SJCRH30 (cell line): Measurements from ENCODE around the gene BBS9. TPM values are rescaled to one million over a fixed set of nuclear protein-coding genes. Genes with fewer than 3 reads are reported as not detected.

Experiments used
- DNase-seq, 2 experiments: peaks; one replicate each; pipeline ENCODE4 v3.0.0-alpha.2; 2015 to 2020
- H3K27ac ChIP-seq: fragments of 250-450 bp; sonication (Bioruptor Pico); 2 replicates; pipeline ENCODE4 v1.5.1; 2020; ENCODE audit warnings: mild to moderate bottlenecking, moderate library complexity
- H3K27me3 ChIP-seq: fragments of 250-450 bp; sonication (Bioruptor Pico); 2 replicates; pipeline ENCODE4 v1.5.1; 2020; ENCODE audit warnings: mild to moderate bottlenecking, moderate library complexity
- H3K36me3 ChIP-seq: fragments of 250-450 bp; sonication (Bioruptor Pico); 2 replicates; pipeline ENCODE4 v1.5.1; 2020; ENCODE audit warnings: mild to moderate bottlenecking, moderate library complexity
- H3K4me1 ChIP-seq: fragments of 250-450 bp; sonication (Bioruptor Pico); 2 replicates; pipeline ENCODE4 v1.5.1; 2020; ENCODE audit warnings: mild to moderate bottlenecking, moderate library complexity
- H3K4me3 ChIP-seq: fragments of 250-450 bp; sonication (Bioruptor Pico); 2 replicates; pipeline ENCODE4 v1.5.1; 2020; ENCODE audit warnings: mild to moderate bottlenecking, moderate library complexity
- H3K9me3 ChIP-seq: fragments of 250-450 bp; sonication (Bioruptor Pico); replicated peaks from 2 replicates; pipeline ENCODE4 v1.5.1; 2020; ENCODE audit warnings: mild to moderate bottlenecking, moderate library complexity
- total RNA-seq: library from RNA; depleted of rRNA; stranded (reverse); fragments of >200 nt; shearing (Covaris generic); gene quantifications from 2 replicates; pipeline ENCODE4 v1.2.3, GENCODE V29; 2014; rRNA removed

The BBS9 gene
- total RNA-seq, 1 experiment from 2014 or later, result 9.3 TPM

GRCh38 chr7:33640741-33641140 is 511.4 kb downstream of the BBS9 start:
- Histone ChIP-seq H3K36me3 (no peaks in the 10 kb centered on the region), H3K9me3 (no peaks in the 10 kb centered on the region; the same call in 1 of the 2 replicates), H3K4me1 (peaks cover 14% of the 10 kb centered on the region), H3K4me3 (no peak overlapping the region), H3K27ac (no peak overlapping the region), H3K27me3 (no peaks in the 10 kb centered on the region)
- no peak for DNase-seq

GRCh38 chr7:33642312-33642711 is 512.9 kb downstream of the BBS9 start:
- Histone ChIP-seq H3K36me3 (no peaks in the 10 kb centered on the region), H3K27ac (no peak overlapping the region), H3K4me1 (peaks cover 19% of the 10 kb centered on the region), H3K4me3 (no peak overlapping the region), H3K27me3 (no peaks in the 10 kb centered on the region), H3K9me3 (no peaks in the 10 kb centered on the region; the same call in 1 of the 2 replicates)
- no peak for DNase-seq

GRCh38 chr7:33643530-33643929 is 514.2 kb downstream of the BBS9 start:
- DNase-seq, result no peak
- Histone ChIP-seq H3K4me1 (peaks cover 19% of the 10 kb centered on the region), H3K36me3 (no peaks in the 10 kb centered on the region), H3K27me3 (no peaks in the 10 kb centered on the region), H3K27ac (no peak overlapping the region), H3K4me3 (no peak overlapping the region), H3K9me3 (no peaks in the 10 kb centered on the region)

- Histone ChIP-seq H3K9me3 (no peaks in the 10 kb centered on the region), H3K4me3 (no peak overlapping the region), H3K4me1 (peaks cover 19% of the 10 kb centered on the region), H3K36me3 (no peaks in the 10 kb centered on the region), H3K27ac (peak overlapping the region; percentile 46), H3K27me3 (no peaks in the 10 kb centered on the region)
- no peak for DNase-seq
Observed at GRCh38 chr7:33644489-33644888, 515.1 kb downstream of the BBS9 start.

GRCh38 chr7:33645104-33645503 is 515.7 kb downstream of the BBS9 start:
- Histone ChIP-seq H3K4me3 (no peak overlapping the region), H3K27ac (peak overlapping the region; percentile 46), H3K4me1 (peaks cover 19% of the 10 kb centered on the region), H3K27me3 (no peaks in the 10 kb centered on the region), H3K9me3 (no peaks in the 10 kb centered on the region), H3K36me3 (no peaks in the 10 kb centered on the region)
- DNase-seq, result peak; percentile 35 to 78

- no peak overlapping the region for H3K4me3 ChIP-seq
- no peaks in the 10 kb centered on the region for H3K9me3 ChIP-seq
- DNase-seq, result no peak
- H3K27me3 ChIP-seq, result no peaks in the 10 kb centered on the region
- H3K36me3 ChIP-seq, result no peaks in the 10 kb centered on the region
- H3K27ac ChIP-seq, result no peak overlapping the region
- peaks cover 19% of the 10 kb centered on the region for H3K4me1 ChIP-seq
Observed at GRCh38 chr7:33646166-33646565, 516.8 kb downstream of the BBS9 start.

- Histone ChIP-seq H3K27me3 (no peaks in the 10 kb centered on the region), H3K36me3 (no peaks in the 10 kb centered on the region), H3K27ac (no peak overlapping the region), H3K4me3 (no peak overlapping the region), H3K4me1 (peaks cover 19% of the 10 kb centered on the region), H3K9me3 (no peaks in the 10 kb centered on the region)
- no peak for DNase-seq
Observed at GRCh38 chr7:33646891-33647391, 517.6 kb downstream of the BBS9 start.

GRCh38 chr7:33649476-33650441 is 520.4 kb downstream of the BBS9 start:
- Histone ChIP-seq H3K4me1 (peaks cover 15% of the 10 kb centered on the region), H3K27me3 (no peaks in the 10 kb centered on the region), H3K9me3 (no peaks in the 10 kb centered on the region), H3K36me3 (no peaks in the 10 kb centered on the region), H3K4me3 (no peak overlapping the region), H3K27ac (no peak overlapping the region)
- no peak for DNase-seq

- DNase-seq, result no peak
- Histone ChIP-seq H3K27me3 (no peaks in the 10 kb centered on the region), H3K27ac (no peak overlapping the region), H3K9me3 (no peaks in the 10 kb centered on the region), H3K4me1 (peaks cover 4% of the 10 kb centered on the region), H3K4me3 (no peak overlapping the region), H3K36me3 (no peaks in the 10 kb centered on the region)
Observed at GRCh38 chr7:33650828-33651227, 521.5 kb downstream of the BBS9 start.

- no peaks in the 10 kb centered on the region for H3K4me1 ChIP-seq
- DNase-seq, result no peak
Observed at GRCh38 chr7:33651998-33652515, 522.7 kb downstream of the BBS9 start.

GRCh38 chr7:33654676-33655075 is 525.3 kb downstream of the BBS9 start:
- Histone ChIP-seq H3K27me3 (no peaks in the 10 kb centered on the region), H3K4me3 (no peak overlapping the region), H3K4me1 (no peaks in the 10 kb centered on the region), H3K9me3 (no peaks in the 10 kb centered on the region), H3K27ac (no peak overlapping the region), H3K36me3 (no peaks in the 10 kb centered on the region)
- DNase-seq, result no peak

More at GRCh38 chr7:33651998-33652515, 522.7 kb downstream of the BBS9 start:
- Histone ChIP-seq H3K27ac (no peak overlapping the region), H3K27me3 (no peaks in the 10 kb centered on the region), H3K36me3 (no peaks in the 10 kb centered on the region), H3K9me3 (no peaks in the 10 kb centered on the region), H3K4me3 (no peak overlapping the region)

Other genes starting within 250 kb of the BBS9 start
- gene KBTBD2, start 237.8 kb upstream of the BBS9 start, total RNA-seq, result 50.7 and 51.4 TPM in 2 replicates
- gene FKBP9, start 172.1 kb upstream of the BBS9 start, total RNA-seq, result 61.8 and 73.5 TPM in 2 replicates
- gene NT5C3A, start 66.8 kb upstream of the BBS9 start, total RNA-seq, result 42.9 and 45.1 TPM in 2 replicates
- gene RP9, start 20.2 kb upstream of the BBS9 start, total RNA-seq, result 28.1 and 31.0 TPM in 2 replicates